ENCODE results near the gene SBF2. TPM values are rescaled to one million over a fixed set of nuclear protein-coding genes. Genes with fewer than 3 reads are reported as not detected.
"Not testable (repeated sequence)": the region's sequence is repeated elsewhere in the genome, so short reads cannot be mapped to it uniquely, and the experiment has no call there.

Gene SBF2
- total RNA-seq, 4 donors from 2014 or later, result 20.6 to 48.6 (median 26.0) TPM

DNA sequence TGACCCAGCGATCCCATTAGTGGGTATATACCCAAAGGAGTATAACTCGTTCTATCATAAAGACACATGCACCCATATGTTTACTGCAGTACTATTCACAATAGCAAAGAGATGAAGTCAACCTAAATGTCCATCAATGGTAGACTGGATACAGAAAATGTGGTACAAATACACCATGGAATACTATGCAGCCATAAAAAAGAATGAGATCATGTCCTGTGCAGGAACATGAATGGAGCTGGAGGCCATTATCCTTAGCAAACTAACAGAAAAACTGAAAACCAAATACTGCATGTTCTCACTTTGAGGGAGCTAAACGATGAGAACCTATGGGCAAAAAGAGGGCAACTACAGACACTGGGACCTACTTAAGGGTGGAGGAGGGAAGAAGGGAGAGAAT, 146.8 kb downstream of the SBF2 start:
- intact Hi-C loops (cut with DNase I), result no loop called here
- H3K27ac ChIP-seq, result no peak overlapping the region
- no peaks in the 10 kb centered on the region for H3K4me1 ChIP-seq
- 95 to 96% methylated on average over 3 of the region's 3 CpGs for WGBS, 2 donors
- DNase-seq, result no peak
- no peaks in the 10 kb centered on the region for H3K9me3 ChIP-seq
- no peak overlapping the region for H3K4me3 ChIP-seq
- no peak for TF ChIP-seq POLR2A (IDR thresholded peaks at IDR 0.05)
- H3K36me3 ChIP-seq, result no peaks in the 10 kb centered on the region
- H3K27me3 ChIP-seq, result no peaks in the 10 kb centered on the region

DNA sequence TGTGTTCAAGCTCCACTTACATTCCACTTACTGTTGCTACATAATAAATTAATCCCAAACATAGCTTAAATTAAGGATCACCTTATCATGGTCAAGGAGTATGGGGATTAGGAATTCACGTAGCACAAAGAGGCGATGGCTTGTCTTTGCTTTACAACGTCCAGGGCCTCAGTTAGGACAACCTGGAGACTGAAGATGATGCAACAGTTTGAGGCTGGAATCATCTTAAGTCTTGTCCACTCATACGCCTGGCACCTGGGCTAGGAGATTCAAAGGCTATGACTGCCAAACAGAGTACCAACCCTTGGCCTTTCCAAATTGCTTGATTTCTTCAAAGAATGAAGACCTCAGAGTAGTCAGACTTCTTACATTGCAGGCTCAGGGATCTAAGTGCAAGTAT, 149.1 kb downstream of the SBF2 start:
- Histone ChIP-seq H3K4me3 (no peak overlapping the region), H3K36me3 (no peaks in the 10 kb centered on the region), H3K27me3 (no peaks in the 10 kb centered on the region), H3K4me1 (peaks cover 0 to 6% (median 4%) of the 10 kb centered on the region in 3 donors), H3K9me3 (no peaks in the 10 kb centered on the region), H3K27ac (no peak overlapping the region)
- WGBS, 2 donors, result 84 to 92% methylated on average over 4 of the region's 4 CpGs
- TF ChIP-seq POLR2A (IDR thresholded peaks at IDR 0.05), result no peak
- TF ChIP-seq, protein P1, sequence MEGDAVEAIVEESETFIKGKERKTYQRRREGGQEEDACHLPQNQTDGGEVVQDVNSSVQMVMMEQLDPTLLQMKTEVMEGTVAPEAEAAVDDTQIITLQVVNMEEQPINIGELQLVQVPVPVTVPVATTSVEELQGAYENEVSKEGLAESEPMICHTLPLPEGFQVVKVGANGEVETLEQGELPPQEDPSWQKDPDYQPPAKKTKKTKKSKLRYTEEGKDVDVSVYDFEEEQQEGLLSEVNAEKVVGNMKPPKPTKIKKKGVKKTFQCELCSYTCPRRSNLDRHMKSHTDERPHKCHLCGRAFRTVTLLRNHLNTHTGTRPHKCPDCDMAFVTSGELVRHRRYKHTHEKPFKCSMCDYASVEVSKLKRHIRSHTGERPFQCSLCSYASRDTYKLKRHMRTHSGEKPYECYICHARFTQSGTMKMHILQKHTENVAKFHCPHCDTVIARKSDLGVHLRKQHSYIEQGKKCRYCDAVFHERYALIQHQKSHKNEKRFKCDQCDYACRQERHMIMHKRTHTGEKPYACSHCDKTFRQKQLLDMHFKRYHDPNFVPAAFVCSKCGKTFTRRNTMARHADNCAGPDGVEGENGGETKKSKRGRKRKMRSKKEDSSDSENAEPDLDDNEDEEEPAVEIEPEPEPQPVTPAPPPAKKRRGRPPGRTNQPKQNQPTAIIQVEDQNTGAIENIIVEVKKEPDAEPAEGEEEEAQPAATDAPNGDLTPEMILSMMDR (IDR thresholded peaks at IDR 0.05), result no peak
- intact Hi-C loops (cut with DNase I), result no loop called here
- DNase-seq, result no peak

DNA sequence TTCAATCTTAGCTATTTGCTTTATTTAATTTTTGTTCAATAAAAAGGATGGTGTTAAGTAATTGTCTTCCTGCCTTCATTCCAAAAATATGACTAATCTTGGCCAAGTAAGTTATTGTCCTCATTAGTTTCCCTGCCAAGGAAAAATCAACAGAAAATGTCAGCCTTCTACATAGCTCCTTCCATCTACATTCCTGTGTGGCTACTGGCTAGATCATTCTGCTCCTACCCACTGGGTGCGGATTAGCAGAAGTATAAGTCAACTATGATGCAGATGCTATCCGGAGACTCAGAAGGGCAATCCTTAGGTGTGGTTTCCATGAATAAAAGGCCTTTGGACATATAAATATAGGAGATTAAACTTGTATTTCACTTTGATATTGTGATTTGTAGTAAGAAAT, 154.4 kb downstream of the SBF2 start:
- Histone ChIP-seq H3K4me1 (peaks cover 0 to 12% (median 5%) of the 10 kb centered on the region in 3 donors), H3K27me3 (no peaks in the 10 kb centered on the region), H3K4me3 (no peak overlapping the region), H3K9me3 (no peaks in the 10 kb centered on the region), H3K36me3 (no peaks in the 10 kb centered on the region), H3K27ac (peak overlapping the region in 1 of 4 donors; percentile 11)
- WGBS, 2 donors, result 24 to 28% methylated on average over 2 of the region's 2 CpGs
- TF ChIP-seq POLR2A (IDR thresholded peaks at IDR 0.05), result no peak
- TF ChIP-seq, protein P1 (IDR thresholded peaks at IDR 0.05), result no peak
- no peak for DNase-seq
- intact Hi-C loops (cut with DNase I), result no loop called here

DNA sequence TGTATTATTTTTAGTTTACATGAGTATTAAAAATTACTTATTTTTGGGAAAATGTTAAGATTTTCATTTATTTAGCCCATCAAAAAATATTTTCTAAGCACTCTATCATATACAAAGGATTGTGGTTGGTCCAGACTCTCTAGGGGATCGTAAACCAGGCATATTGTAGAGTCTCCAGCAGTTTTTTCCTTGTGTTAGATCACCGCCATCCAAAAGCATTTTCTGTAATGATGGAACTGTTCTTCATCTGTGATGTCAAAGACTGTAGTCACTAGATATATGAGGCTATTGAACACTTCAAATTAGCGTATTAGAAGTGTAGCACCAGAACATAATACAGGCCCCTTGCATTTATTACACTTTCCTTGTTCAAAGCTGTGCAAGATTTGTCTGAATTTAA, 154.9 kb downstream of the SBF2 start:
- intact Hi-C loops (cut with DNase I), result no loop called here
- WGBS, 2 donors, result 93 to 95% methylated on average over 3 of the region's 3 CpGs
- no peak for TF ChIP-seq POLR2A (IDR thresholded peaks at IDR 0.05)
- TF ChIP-seq, protein P1 (IDR thresholded peaks at IDR 0.05), result no peak

DNA sequence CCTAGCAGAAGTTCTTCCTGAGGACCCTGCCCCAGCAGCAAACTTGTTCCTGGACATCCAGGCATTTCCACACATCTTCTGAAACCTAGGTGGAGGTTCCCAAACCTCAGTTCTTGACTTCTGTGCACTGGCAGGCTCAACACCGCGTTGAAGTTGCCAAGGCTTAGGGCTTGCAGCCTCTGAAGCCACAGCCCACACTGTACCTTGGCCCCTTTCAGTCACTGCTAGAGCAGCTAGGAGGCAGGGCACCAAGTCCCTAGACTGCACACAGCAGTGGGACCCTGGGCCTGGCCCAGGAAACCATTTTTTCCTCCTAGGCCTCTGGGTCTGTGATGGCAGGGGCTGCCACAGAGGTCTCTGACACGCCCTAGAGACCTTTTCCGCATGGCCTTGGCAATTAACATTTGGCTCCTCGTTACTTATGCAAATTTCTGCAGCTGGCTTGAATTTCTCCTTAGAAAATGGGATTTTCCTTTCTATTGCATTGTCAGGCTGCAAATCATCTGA, 159.0 kb downstream of the SBF2 start:
- no peaks in the 10 kb centered on the region for H3K36me3 ChIP-seq
- intact Hi-C loops (cut with DNase I), result no loop called here
- no peaks in the 10 kb centered on the region for H3K9me3 ChIP-seq
- H3K27ac ChIP-seq, result no peak overlapping the region
- no peak overlapping the region for H3K4me3 ChIP-seq
- DNase-seq, result no peak
- 96% methylated on average over 3 to 5 of the region's 5 CpGs for WGBS, 2 donors
- H3K4me1 ChIP-seq, result peaks cover 0 to 7% (median 2%) of the 10 kb centered on the region in 3 donors
- no peaks in the 10 kb centered on the region for H3K27me3 ChIP-seq
- TF ChIP-seq, protein P1 (IDR thresholded peaks at IDR 0.05), result no peak
- TF ChIP-seq POLR2A (IDR thresholded peaks at IDR 0.05), result no peak

More for the DNA sequence above, 154.9 kb downstream of the SBF2 start:
- Histone ChIP-seq H3K27ac (no peak overlapping the region), H3K9me3 (no peaks in the 10 kb centered on the region), H3K27me3 (no peaks in the 10 kb centered on the region), H3K36me3 (no peaks in the 10 kb centered on the region), H3K4me1 (peaks cover 0 to 12% (median 5%) of the 10 kb centered on the region in 3 donors), H3K4me3 (no peak overlapping the region)
- DNase-seq, result no peak

DNA sequence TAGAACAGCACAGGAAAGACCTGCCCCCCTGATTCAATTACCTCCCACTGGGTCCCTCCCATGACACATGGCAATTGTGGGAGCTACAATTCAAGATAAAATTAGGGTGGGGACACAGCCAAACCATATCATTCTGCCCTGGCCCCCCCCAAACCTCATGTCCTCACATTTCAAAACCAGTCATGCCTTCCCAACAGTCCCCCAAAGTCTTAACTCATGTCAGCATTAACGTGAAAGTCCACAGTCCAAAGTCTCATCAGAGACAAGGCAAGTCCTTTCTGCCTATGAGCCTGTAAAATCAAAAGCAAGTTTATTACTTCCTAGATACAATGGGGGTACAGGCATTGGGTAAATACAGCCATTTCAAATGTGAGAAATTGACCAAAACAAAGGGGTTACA, 159.8 kb downstream of the SBF2 start:
- H3K27ac ChIP-seq; H3K27me3 ChIP-seq; H3K4me3 ChIP-seq; H3K36me3 ChIP-seq; intact Hi-C loops (cut with DNase I); H3K4me1 ChIP-seq; H3K9me3 ChIP-seq; DNase-seq: not testable (repeated sequence)
- WGBS, 2 donors, result 90 to 100% methylated on average over 1 of the region's 1 CpG

DNA sequence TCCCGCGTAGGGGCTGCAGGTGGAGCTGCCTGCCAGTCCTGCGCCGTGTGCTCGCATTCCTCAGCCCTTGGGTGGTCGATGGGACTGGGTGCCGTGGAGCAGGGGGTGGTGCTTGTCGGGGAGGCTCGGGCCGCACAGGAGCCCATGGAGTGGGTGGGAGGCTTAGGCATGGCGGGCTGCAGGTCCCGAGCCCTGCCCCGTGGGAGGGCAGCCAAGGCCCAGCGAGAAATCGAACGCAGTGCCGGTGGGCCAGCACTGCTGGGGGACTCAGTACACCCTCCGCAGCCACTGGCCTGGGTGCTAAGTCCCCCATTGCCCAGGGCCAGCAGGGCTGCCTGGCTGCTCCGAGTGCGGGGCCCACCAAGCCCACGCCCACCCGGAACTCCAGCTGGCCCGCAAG, 160.8 kb downstream of the SBF2 start:
- H3K36me3 ChIP-seq; H3K9me3 ChIP-seq; intact Hi-C loops (cut with DNase I); H3K4me3 ChIP-seq; DNase-seq; H3K27ac ChIP-seq; H3K27me3 ChIP-seq; H3K4me1 ChIP-seq: not testable (repeated sequence)
- no CpG with 5 or more reads among the region's 23 CpGs for WGBS, 2 donors

Measured in esophagus squamous epithelium (tissue), 5 donors.